Panc1 (cell line): ENCODE measurements around the gene PTPRE. TPM values are rescaled to one million over a fixed set of nuclear protein-coding genes. Genes with fewer than 3 reads are reported as not detected.

Experiments
- ATAC-seq: fragments of 200-7000 bp; cut with Tn5 transposase; 2 replicates; pipeline ENCODE4 v1.9.1; 2020; ENCODE audit warnings: mild to moderate bottlenecking, moderate library complexity
- BruUV-seq: library from RNA; stranded (reverse); fragments of 400-500 nt; replicated peaks from 2 replicates; lab custom pipeline; 2021; lab: Mats Ljungman, UMichigan
- CTCF ChIA-PET: fragments of 300-600 bp; sonication (Branson Sonifier 250); formaldehyde crosslinking; loops from one replicate; lab custom pipeline; 2022; ENCODE audit warnings: antibody characterized with exemption; lab: Charles Lee
- POLR2A ChIA-PET: fragments of 300-600 bp; sonication (Branson Sonifier 250); formaldehyde crosslinking; loops from one replicate; lab custom pipeline; 2022; ENCODE audit warnings: antibody characterized with exemption; lab: Charles Lee
- DNase-seq: peaks from one replicate; pipeline ENCODE4 v3.0.0-alpha.2; 2010; ENCODE audit warnings: low read depth, low spot score
- H3K27ac ChIP-seq: 2 replicates; pipeline ENCODE4 v1.5.1; 2011; ENCODE audit warnings: mild to moderate bottlenecking, low read length, inconsistent platforms
- H3K27me3 ChIP-seq: fragments of 200-500 bp; sonication (Bioruptor generic); 2 replicates; pipeline ENCODE4 v1.6.0; 2014; ENCODE audit warnings: low read length, inconsistent platforms; ENCODE audit not compliant: control insufficient read depth, insufficient read depth
- H3K36me3 ChIP-seq: fragments of 200-500 bp; sonication (Bioruptor generic); 2 replicates; pipeline ENCODE4 v1.5.1; 2014; ENCODE audit warnings: inconsistent platforms, mild to moderate bottlenecking, low read length, moderate library complexity; ENCODE audit not compliant: control insufficient read depth, insufficient read depth
- H3K4me1 ChIP-seq: 2 replicates; pipeline ENCODE4 v1.5.1; 2011; ENCODE audit warnings: inconsistent platforms, mild to moderate bottlenecking, low read length, moderate library complexity; ENCODE audit not compliant: control insufficient read depth, insufficient read depth
- H3K4me3 ChIP-seq, 2 experiments: 2 replicates each; pipeline ENCODE4 v1.5.1; 2011 to 2012; ENCODE audit warnings: low read depth in 2 of 2, low read length in 2 of 2, mild to moderate bottlenecking in 2 of 2, inconsistent platforms in 1 of 2, moderate library complexity in 1 of 2
- H3K9me3 ChIP-seq: fragments of 200-500 bp; sonication (Bioruptor generic); 2 replicates; pipeline ENCODE4 v1.5.1; 2014; ENCODE audit warnings: low read depth, mild to moderate bottlenecking, inconsistent platforms, low read length, moderate library complexity; ENCODE audit not compliant: control insufficient read depth, insufficient read depth
- POLR2AphosphoS5 ChIP-seq: IDR thresholded peaks from 2 replicates; pipeline ENCODE4 v1.6.1; 2012; ENCODE audit warnings: mild to moderate bottlenecking, low read depth, low read length, moderate library complexity
- SIN3A ChIP-seq: IDR thresholded peaks from 2 replicates; pipeline ENCODE4 v1.6.1; 2012; ENCODE audit warnings: low read depth, mild to moderate bottlenecking, low read length, moderate library complexity, borderline replicate concordance; ENCODE audit not compliant: insufficient read depth
- TCF7L2 ChIP-seq: IDR thresholded peaks from 2 replicates; pipeline ENCODE4 v1.6.1; 2011; ENCODE audit warnings: mild to moderate bottlenecking, low read depth, low read length, inconsistent platforms
- in situ Hi-C: cut with HindIII; loops from 2 replicates; pipeline ENCODE4 v1.10.0; 2016; ENCODE audit warnings: low sequenced_read_pairs, low pct_unique_long_range_greater_than_20kb
- intact Hi-C: fragments of 100-400 bp; cut with micrococcal nuclease; formaldehyde crosslinking; loops from one replicate; pipeline ENCODE4 v1.10.0; 2022; ENCODE audit not compliant: unreplicated experiment
- total RNA-seq: library from RNA; stranded (reverse); gene quantifications from one replicate; pipeline ENCODE4 v1.2.1, GENCODE V29; 2021; ENCODE audit not compliant: unreplicated experiment
- TF ChIP-seq, protein P1 (sequence below): fragments of 450-650 bp; IDR thresholded peaks from 2 replicates; pipeline ENCODE4 v1.5.1; 2017; ENCODE audit warnings: mild to moderate bottlenecking
- TF ChIP-seq, protein P2 (sequence below), 2 experiments: IDR thresholded peaks; 2 replicates each; pipeline ENCODE4 v1.6.1; 2011 to 2012; ENCODE audit warnings: low read depth in 2 of 2, control low read depth in 1 of 2, low read length in 1 of 2, mild to moderate bottlenecking in 1 of 2, moderate library complexity in 1 of 2; ENCODE audit not compliant: insufficient read depth in 1 of 2

PTPRE gene
- total RNA-seq, 1 experiment from 2014 or later, result 0.44 TPM

DNA sequence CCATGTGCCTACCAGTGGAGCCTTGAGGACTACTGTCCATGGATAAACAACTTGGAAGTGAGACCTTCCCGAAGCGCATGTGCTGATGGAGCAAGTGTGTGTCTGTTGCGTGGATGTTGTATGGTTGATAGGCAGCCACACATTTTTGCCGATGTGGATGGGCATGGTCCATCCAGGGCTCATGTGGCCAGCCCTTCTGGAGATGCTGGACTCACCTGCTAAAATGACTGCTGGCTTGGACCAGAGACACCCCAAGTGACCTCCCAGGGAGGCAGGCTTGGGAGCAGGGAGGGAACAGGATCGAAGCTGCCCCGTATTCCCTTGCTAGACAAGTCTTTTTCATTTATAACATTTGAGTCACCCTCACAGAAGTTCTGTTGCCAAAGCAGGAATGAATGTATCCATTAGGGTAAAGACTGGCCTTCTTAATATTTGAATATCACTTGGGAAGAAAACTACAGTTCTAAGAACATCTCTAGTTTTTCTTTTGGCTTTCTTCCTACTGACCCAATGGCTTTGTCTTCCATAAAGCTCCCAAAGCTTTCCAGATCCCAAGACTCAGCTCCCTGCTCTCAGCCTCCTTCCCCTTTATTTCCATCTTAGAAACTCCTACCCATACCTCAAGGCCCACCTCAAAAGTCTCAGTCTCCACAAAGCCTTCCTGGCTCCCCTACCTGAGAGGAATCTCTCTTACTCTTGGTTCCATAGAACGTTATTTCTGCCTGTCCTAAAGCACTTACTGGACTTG lies 3.0 kb downstream of the PTPRE start:
- Histone ChIP-seq H3K9me3 (no peaks in the 10 kb centered on the region), H3K4me1 (peaks cover 6% of the 10 kb centered on the region), H3K27me3 (peaks cover 7% of the 10 kb centered on the region), H3K36me3 (no peaks in the 10 kb centered on the region; the same call in 1 of the 2 replicates), H3K27ac (no peak overlapping the region), H3K4me3 (no peak overlapping the region)
- ATAC-seq, result no peak
- POLR2A ChIA-PET, result no interaction called here
- TF ChIP-seq, protein P1, sequence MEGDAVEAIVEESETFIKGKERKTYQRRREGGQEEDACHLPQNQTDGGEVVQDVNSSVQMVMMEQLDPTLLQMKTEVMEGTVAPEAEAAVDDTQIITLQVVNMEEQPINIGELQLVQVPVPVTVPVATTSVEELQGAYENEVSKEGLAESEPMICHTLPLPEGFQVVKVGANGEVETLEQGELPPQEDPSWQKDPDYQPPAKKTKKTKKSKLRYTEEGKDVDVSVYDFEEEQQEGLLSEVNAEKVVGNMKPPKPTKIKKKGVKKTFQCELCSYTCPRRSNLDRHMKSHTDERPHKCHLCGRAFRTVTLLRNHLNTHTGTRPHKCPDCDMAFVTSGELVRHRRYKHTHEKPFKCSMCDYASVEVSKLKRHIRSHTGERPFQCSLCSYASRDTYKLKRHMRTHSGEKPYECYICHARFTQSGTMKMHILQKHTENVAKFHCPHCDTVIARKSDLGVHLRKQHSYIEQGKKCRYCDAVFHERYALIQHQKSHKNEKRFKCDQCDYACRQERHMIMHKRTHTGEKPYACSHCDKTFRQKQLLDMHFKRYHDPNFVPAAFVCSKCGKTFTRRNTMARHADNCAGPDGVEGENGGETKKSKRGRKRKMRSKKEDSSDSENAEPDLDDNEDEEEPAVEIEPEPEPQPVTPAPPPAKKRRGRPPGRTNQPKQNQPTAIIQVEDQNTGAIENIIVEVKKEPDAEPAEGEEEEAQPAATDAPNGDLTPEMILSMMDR, result no peak
- no peak for TF ChIP-seq POLR2AphosphoS5
- no peak for TF ChIP-seq SIN3A
- TF ChIP-seq, protein P2, sequence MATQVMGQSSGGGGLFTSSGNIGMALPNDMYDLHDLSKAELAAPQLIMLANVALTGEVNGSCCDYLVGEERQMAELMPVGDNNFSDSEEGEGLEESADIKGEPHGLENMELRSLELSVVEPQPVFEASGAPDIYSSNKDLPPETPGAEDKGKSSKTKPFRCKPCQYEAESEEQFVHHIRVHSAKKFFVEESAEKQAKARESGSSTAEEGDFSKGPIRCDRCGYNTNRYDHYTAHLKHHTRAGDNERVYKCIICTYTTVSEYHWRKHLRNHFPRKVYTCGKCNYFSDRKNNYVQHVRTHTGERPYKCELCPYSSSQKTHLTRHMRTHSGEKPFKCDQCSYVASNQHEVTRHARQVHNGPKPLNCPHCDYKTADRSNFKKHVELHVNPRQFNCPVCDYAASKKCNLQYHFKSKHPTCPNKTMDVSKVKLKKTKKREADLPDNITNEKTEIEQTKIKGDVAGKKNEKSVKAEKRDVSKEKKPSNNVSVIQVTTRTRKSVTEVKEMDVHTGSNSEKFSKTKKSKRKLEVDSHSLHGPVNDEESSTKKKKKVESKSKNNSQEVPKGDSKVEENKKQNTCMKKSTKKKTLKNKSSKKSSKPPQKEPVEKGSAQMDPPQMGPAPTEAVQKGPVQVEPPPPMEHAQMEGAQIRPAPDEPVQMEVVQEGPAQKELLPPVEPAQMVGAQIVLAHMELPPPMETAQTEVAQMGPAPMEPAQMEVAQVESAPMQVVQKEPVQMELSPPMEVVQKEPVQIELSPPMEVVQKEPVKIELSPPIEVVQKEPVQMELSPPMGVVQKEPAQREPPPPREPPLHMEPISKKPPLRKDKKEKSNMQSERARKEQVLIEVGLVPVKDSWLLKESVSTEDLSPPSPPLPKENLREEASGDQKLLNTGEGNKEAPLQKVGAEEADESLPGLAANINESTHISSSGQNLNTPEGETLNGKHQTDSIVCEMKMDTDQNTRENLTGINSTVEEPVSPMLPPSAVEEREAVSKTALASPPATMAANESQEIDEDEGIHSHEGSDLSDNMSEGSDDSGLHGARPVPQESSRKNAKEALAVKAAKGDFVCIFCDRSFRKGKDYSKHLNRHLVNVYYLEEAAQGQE (IDR thresholded peaks at IDR 0.05; ENCODE audit: insufficient read depth in 1 of 2, low read depth in 2 of 2, low read length in 1 of 2), result no peak
- TF ChIP-seq TCF7L2, result no peak
- CTCF ChIA-PET, result no interaction called here
- no TSS peak for BruUV-seq
- intact Hi-C loops, result loop anchor here (10.0 kb wide), 1 partner anchor 245 kb away; no protein-coding TSS in a partner anchor
- DNase-seq, result no peak
- in situ Hi-C loops, result no loop called here

DNA sequence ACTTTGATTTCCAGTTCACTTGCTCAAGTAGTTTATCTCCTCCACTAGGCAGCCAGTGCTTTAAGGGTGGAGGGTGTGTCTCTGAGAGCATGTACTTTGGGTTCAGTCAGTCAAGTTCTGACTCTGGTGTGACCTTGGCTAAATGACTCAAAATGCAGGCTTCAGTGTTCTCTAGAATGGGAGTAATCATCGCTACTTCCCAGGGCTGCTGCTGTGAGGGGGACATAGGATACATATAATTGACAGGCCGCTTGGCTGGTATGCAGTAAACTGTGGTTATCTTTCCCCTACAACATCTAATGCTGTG lies 3.5 kb downstream of the PTPRE start:
- no peaks in the 10 kb centered on the region for H3K9me3 ChIP-seq
- peaks cover 10% of the 10 kb centered on the region for H3K27me3 ChIP-seq
- BruUV-seq, result no TSS peak
- DNase-seq (no peak), ATAC-seq (no peak)
- POLR2A ChIA-PET, result no interaction called here
- TF ChIP-seq, protein P2 (IDR thresholded peaks at IDR 0.05; ENCODE audit: insufficient read depth in 1 of 2, low read depth in 2 of 2, low read length in 1 of 2), result no peak
- TF ChIP-seq SIN3A (no peak), POLR2AphosphoS5 (no peak), TCF7L2 (no peak)
- TF ChIP-seq, protein P1, result no peak
- in situ Hi-C loops, result no loop called here
- H3K4me3 ChIP-seq, result no peak overlapping the region
- peaks cover 6% of the 10 kb centered on the region for H3K4me1 ChIP-seq
- no peaks in the 10 kb centered on the region; the same call in 1 of the 2 replicates for H3K36me3 ChIP-seq
- CTCF ChIA-PET, result no interaction called here
- no peak overlapping the region for H3K27ac ChIP-seq
- intact Hi-C loops, result no loop called here
